Uterus (tissue), 4 donors: ENCODE results near the gene CCDC182. TPM values are rescaled to one million over a fixed set of nuclear protein-coding genes. Genes with fewer than 3 reads are reported as not detected.

ENCODE experiments used
- DNase-seq, 2 donors: peaks; one replicate each; pipeline ENCODE4 v3.0.0-alpha.2; 2019 to 2020
- H3K27ac ChIP-seq, 2 donors: fragments of 200-600 bp; sonication (generic); 1 replicate in 1 of 2; 2 replicates in 1 of 2; pipeline ENCODE4 v1.5.1; 2016 to 2018
- H3K27me3 ChIP-seq, 2 donors: fragments of 200-600 bp; sonication (generic); one replicate each; pipeline ENCODE4 v1.5.1; 2018 to 2019; ENCODE audit warnings: control low read depth in 1 of 2
- H3K36me3 ChIP-seq, 2 donors: fragments of 200-600 bp; sonication (generic); one replicate each; pipeline ENCODE4 v1.5.1; 2019; ENCODE audit warnings: control low read depth in 1 of 2
- H3K4me1 ChIP-seq, 2 donors: fragments of 200-600 bp; sonication (generic); one replicate each; pipeline ENCODE4 v1.5.1; 2018 to 2019; ENCODE audit warnings: control low read depth in 1 of 2
- H3K4me3 ChIP-seq, 2 donors: fragments of 200-600 bp; sonication (generic); 1 replicate in 1 of 2; 2 replicates in 1 of 2; pipeline ENCODE4 v1.5.1; 2018 to 2019; ENCODE audit warnings: mild to moderate bottlenecking in 1 of 2
- H3K9me3 ChIP-seq, 2 donors: fragments of 200-600 bp; sonication (generic); one replicate each; pipeline ENCODE4 v1.5.1; 2019; ENCODE audit warnings: control low read depth in 1 of 2
- CTCF ChIP-seq, 4 experiments: fragments of 200-600 bp in 2 of 4; fragments of 450-650 bp in 2 of 4; sonication (generic) in 2 of 4; IDR thresholded peaks; one replicate each; pipeline ENCODE4 v1.5.1; 2016 to 2019; ENCODE audit warnings: antibody characterized with exemption in 4 of 4, mild to moderate bottlenecking in 2 of 4, moderate library complexity in 1 of 4
- POLR2A ChIP-seq, 2 donors: fragments of 450-650 bp; IDR thresholded peaks; one replicate each; pipeline ENCODE4 v1.6.1; 2016; ENCODE audit warnings: antibody characterized with exemption in 2 of 2, mild to moderate bottlenecking in 1 of 2, moderate library complexity in 1 of 2
- intact Hi-C: fragments of 100-400 bp; cut with DNase I; formaldehyde crosslinking; loops from one replicate; pipeline ENCODE4 v1.15.1; 2023; ENCODE audit warnings: low total_unique reads
- total RNA-seq, 4 donors: library from RNA; depleted of rRNA in 3 of 4; stranded (reverse); fragments of >200 nt in 3 of 4; gene quantifications; one replicate each; pipeline versions ENCODE4 v1.1.0 to v1.2.4, GENCODE V29; 2014 to 2023
- donor health status: DM: yes; HTN: yes; CAD: no.

Gene CCDC182
- total RNA-seq = not detected

GRCh38 chr17:57745242-57745641 lies at the start of gene CCDC182:
Gene CCDC182 (minus strand): TSS chr17:57745299. CDS start chr17:57745272, 27 bp downstream.
- no peak for DNase-seq
- no peak within 1 kb of the TSS for H3K4me3 ChIP-seq
- no peaks in the 10 kb centered on the region for H3K36me3 ChIP-seq
- intact Hi-C loops = loop anchor here (5.0 kb wide), 1 partner anchor 613 kb away; no protein-coding TSS in a partner anchor
- no peak for TF ChIP-seq POLR2A (IDR thresholded peaks at IDR 0.05)
- no peak for TF ChIP-seq CTCF (IDR thresholded peaks at IDR 0.05)
- no peak within 1 kb of the TSS for H3K27ac ChIP-seq
- H3K4me1 ChIP-seq = no peaks in the 10 kb centered on the region
- H3K27me3 ChIP-seq = no peaks in the 10 kb centered on the region
- no peaks in the 10 kb centered on the region for H3K9me3 ChIP-seq

- TF ChIP-seq POLR2A (IDR thresholded peaks at IDR 0.05) (no peak), CTCF (IDR thresholded peaks at IDR 0.05) (no peak)
- no peaks in the 10 kb centered on the region for H3K36me3 ChIP-seq
- no peak for DNase-seq
- no peak overlapping the region for H3K4me3 ChIP-seq
- intact Hi-C loops = no loop called here
- no peaks in the 10 kb centered on the region for H3K27me3 ChIP-seq
- H3K4me1 ChIP-seq = no peaks in the 10 kb centered on the region
- H3K27ac ChIP-seq = no peak overlapping the region
- no peaks in the 10 kb centered on the region for H3K9me3 ChIP-seq
These were observed 49.7 kb upstream of the CCDC182 start for GRCh38 chr17:57794841-57795240.

GRCh38 chr17:57788725-57789124 lies 43.6 kb upstream of the CCDC182 start:
- Histone ChIP-seq H3K27ac (no peak overlapping the region), H3K36me3 (no peaks in the 10 kb centered on the region), H3K9me3 (no peaks in the 10 kb centered on the region), H3K4me1 (no peaks in the 10 kb centered on the region), H3K27me3 (no peaks in the 10 kb centered on the region), H3K4me3 (no peak overlapping the region)
- intact Hi-C loops = no loop called here
- DNase-seq = no peak
- TF ChIP-seq CTCF (IDR thresholded peaks at IDR 0.05) = no peak
- TF ChIP-seq POLR2A (IDR thresholded peaks at IDR 0.05) = no peak

GRCh38 chr17:57785022-57785421 lies 39.9 kb upstream of the CCDC182 start:
- H3K4me3 ChIP-seq = no peak overlapping the region
- no peaks in the 10 kb centered on the region for H3K4me1 ChIP-seq
- no peak overlapping the region for H3K27ac ChIP-seq
- H3K9me3 ChIP-seq = no peaks in the 10 kb centered on the region
- no peaks in the 10 kb centered on the region for H3K36me3 ChIP-seq
- peak in 1 of 2 donors; percentile 20 for DNase-seq
- H3K27me3 ChIP-seq = no peaks in the 10 kb centered on the region
- TF ChIP-seq POLR2A (IDR thresholded peaks at IDR 0.05) = no peak
- TF ChIP-seq CTCF (IDR thresholded peaks at IDR 0.05) = no peak
- intact Hi-C loops = no loop called here

GRCh38 chr17:57784226-57784895 lies 39.3 kb upstream of the CCDC182 start:
- no peaks in the 10 kb centered on the region for H3K27me3 ChIP-seq
- TF ChIP-seq CTCF (IDR thresholded peaks at IDR 0.05) = no peak
- no peak for TF ChIP-seq POLR2A (IDR thresholded peaks at IDR 0.05)
- no peaks in the 10 kb centered on the region for H3K4me1 ChIP-seq
- intact Hi-C loops = no loop called here
- H3K36me3 ChIP-seq = no peaks in the 10 kb centered on the region
- H3K27ac ChIP-seq = no peak overlapping the region
- H3K4me3 ChIP-seq = no peak overlapping the region
- DNase-seq = no peak
- H3K9me3 ChIP-seq = no peaks in the 10 kb centered on the region
